ENCODE measurements around the gene SMIM1. TPM values are rescaled to one million over a fixed set of nuclear protein-coding genes. Genes with fewer than 3 reads are reported as not detected.

SMIM1 gene
- total and polyA plus RNA-seq, 9 of the 15 experiments (the other 6 are each of a cell fraction or from before 2014, with no cell fraction given), result 2.3 to 125 (median 24.3) TPM

DNA sequence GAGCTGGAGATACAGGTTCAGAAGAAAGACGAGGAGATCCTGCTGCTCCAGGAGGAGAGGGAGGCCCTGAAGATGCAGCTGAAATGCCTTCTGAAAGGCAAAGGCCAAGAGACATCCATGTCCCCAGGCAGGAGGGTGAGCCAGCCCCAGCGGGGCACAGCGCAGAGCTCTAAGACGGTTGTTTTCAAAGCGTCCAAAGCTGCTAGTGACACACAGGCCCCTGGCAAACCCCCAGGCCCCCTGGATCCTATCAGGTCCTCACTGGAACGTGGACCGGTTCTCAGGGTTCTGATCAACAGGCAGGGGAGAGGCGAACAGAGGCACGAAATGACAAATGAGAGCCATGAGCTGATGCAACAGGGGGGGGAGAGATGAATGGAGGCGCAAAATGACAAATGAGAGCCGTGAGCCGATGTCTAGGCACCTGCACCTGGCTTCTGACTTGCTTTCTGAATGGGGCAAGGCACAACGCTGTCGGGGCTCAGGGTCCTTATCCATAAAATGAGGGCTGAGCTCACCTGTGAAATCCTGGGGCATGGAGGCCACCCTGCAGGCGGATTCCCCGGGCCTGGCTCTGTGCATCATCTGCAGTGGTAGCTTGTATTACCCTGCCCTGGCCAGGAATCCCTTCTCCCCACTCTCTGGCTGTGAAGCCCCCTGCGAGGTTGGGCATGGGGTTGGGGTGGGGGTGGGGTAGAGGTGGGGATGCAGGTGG, 11.1 kb upstream of the SMIM1 start (continued):
- TF ChIP-seq, protein P1, sequence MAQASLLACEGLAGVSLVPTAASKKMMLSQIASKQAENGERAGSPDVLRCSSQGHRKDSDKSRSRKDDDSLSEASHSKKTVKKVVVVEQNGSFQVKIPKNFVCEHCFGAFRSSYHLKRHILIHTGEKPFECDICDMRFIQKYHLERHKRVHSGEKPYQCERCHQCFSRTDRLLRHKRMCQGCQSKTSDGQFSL (CRISPR knock-in tag; IDR thresholded peaks at IDR 0.05), result no peak
- TF ChIP-seq, protein P1 (tag; IDR thresholded peaks at IDR 0.05), result no peak
- TF ChIP-seq RBM17 (IDR thresholded peaks at IDR 0.05; ENCODE audit: borderline replicate concordance, low read depth, low read length) (no peak), ASH1L (IDR thresholded peaks at IDR 0.05; ENCODE audit: borderline replicate concordance, low read depth, partially characterized antibody) (no peak), NELFE (IDR thresholded peaks at IDR 0.05; ENCODE audit: insufficient read depth, insufficient read length) (no peak), ZNF76 (CRISPR knock-in tag; IDR thresholded peaks at IDR 0.05; ENCODE audit: borderline replicate concordance) (no peak), POLR2H (tag; IDR thresholded peaks at IDR 0.05; ENCODE audit: low read depth) (no peak), ETV5 (CRISPR knock-in tag; IDR thresholded peaks at IDR 0.05; ENCODE audit: low read depth) (no peak)
- TF ChIP-seq, protein P2, sequence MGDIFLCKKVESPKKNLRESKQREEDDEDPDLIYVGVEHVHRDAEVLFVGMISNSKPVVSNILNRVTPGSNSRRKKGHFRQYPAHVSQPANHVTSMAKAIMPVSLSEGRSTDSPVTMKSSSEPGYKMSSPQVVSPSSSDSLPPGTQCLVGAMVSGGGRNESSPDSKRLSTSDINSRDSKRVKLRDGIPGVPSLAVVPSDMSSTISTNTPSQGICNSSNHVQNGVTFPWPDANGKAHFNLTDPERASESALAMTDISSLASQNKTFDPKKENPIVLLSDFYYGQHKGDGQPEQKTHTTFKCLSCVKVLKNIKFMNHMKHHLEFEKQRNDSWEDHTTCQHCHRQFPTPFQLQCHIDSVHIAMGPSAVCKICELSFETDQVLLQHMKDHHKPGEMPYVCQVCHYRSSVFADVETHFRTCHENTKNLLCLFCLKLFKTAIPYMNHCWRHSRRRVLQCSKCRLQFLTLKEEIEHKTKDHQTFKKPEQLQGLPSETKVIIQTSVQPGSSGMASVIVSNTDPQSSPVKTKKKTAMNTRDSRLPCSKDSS (IDR thresholded peaks at IDR 0.05; ENCODE audit: low read depth, partially characterized antibody), result no peak
- TF ChIP-seq, protein P3, sequence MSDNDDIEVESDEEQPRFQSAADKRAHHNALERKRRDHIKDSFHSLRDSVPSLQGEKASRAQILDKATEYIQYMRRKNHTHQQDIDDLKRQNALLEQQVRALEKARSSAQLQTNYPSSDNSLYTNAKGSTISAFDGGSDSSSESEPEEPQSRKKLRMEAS (CRISPR knock-in tag; IDR thresholded peaks at IDR 0.05), result 0 out of 2 replicates have a peak, but pooled peaks have one; percentile 2
